Kidney capillary endothelial cell (primary cell): ENCODE results near the gene ZNF784.

Experiments used
- DNase-seq: peaks from one replicate; pipeline ENCODE4 v3.0.0-alpha.2; 2018; ENCODE audit warnings: low spot score

ZNF784 gene

DNA sequence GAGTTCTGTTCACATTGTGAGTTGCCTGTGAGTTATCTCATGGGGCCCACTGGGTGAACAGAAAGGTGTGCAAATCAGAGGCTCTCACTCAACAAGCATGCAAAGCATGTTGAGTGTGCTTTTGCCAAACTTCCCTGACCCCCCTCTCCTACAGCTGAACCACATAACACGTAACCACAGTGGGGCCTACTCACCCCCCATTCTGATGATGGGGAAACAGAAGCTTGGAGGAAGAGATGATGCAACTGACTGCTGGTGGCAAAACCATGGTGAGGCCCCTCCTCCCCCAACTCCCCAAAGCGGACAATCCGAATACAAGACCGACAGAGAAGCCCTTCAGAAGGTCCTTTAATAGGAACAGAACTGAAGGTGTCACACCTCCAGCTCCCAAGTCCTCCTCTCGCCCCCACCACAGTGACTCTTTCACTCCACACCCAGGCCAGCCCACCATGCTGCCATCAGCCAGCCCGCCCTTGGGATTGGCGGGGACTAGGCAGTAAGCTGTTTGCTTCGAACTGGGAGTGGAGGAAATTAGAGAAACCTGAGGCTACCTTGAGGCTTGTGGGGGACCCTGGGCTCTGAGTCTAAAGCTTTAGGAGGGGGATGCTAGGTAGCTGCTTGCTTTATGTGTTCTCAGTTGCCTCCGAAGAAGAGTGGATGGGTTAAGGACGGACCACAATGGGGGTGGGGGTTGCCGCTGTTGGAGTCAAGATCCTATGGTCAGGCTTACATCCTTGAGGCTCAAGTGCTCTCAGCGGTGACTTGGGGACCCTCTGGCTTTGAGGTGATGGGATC, 3.8 kb downstream of the ZNF784 start:
- no peak for DNase-seq

DNA sequence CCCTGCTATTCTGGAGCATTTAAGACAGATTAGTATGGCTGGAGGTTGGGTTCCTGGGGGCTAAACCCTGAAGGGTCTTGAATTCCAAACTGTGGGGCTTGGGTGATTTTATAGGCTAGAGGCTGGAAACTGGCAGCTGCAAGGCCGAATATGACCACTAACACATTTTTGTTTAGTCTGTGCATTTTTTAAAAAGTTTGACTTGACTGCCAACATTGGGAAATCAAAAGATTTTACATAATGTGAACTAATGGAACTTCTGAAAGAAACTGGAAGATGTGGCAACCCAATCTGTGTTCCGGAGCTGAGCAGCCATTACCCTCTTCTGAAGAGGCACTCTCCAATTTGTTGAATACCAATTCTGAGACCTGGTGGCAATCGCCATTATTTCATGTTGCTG, 5.1 kb downstream of the ZNF784 start:
- no peak for DNase-seq

DNA sequence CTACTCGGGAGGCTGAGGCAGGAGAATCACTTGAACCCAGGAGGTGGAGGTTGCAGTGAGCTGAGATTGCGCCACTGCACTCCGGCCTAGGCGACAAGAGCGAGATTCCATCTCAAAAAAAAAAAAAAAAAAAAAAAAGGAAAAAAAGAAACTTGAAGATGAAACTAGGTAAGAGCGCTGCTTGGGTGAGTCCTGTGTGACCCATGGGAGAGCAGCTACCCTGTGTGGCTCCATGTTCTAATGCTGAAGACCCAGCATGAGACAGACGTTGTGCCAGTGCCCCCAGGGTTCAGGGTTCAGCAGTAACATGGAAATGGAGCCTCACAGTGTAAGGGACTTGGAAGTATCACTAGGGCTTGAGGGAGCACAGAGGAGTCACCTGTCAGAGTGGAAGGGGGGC, 5.9 kb downstream of the ZNF784 start:
- no peak for DNase-seq

DNA sequence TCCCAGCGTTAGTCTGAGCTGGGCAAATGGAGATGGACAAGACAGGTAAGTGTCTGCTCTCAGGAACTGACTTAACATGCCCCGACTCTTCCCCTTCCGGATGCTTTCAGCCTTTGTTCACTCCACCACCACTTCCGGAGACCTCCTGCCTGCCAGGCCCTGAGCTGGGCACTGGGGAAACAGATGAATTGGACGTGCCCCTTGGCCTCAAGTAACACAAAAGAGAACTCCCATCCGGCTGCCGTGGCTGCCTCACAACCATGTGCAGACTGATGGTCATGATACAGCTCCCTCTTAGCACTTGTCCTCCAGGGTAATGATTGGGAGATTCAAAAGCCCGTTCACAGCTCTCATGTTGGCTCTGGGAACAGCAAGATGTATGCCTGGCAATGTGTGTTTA, 6.9 kb downstream of the ZNF784 start:
- no peak for DNase-seq

DNA sequence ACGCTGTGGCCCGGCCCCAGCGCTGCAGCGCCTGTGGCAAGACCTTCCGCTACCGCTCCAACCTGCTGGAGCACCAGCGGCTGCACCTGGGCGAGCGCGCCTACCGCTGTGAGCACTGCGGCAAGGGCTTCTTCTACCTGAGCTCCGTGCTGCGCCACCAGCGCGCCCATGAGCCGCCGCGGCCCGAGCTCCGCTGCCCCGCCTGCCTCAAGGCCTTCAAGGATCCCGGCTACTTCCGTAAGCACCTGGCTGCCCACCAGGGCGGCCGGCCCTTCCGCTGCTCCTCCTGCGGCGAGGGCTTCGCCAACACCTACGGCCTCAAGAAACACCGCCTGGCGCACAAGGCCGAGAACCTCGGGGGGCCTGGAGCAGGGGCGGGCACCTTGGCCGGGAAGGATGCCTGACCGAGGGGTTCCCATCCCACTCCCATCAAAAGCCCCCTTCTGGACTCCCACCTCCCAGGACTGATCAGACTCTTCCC, 7.9 kb downstream of the ZNF784 start:
- no peak for DNase-seq

DNA sequence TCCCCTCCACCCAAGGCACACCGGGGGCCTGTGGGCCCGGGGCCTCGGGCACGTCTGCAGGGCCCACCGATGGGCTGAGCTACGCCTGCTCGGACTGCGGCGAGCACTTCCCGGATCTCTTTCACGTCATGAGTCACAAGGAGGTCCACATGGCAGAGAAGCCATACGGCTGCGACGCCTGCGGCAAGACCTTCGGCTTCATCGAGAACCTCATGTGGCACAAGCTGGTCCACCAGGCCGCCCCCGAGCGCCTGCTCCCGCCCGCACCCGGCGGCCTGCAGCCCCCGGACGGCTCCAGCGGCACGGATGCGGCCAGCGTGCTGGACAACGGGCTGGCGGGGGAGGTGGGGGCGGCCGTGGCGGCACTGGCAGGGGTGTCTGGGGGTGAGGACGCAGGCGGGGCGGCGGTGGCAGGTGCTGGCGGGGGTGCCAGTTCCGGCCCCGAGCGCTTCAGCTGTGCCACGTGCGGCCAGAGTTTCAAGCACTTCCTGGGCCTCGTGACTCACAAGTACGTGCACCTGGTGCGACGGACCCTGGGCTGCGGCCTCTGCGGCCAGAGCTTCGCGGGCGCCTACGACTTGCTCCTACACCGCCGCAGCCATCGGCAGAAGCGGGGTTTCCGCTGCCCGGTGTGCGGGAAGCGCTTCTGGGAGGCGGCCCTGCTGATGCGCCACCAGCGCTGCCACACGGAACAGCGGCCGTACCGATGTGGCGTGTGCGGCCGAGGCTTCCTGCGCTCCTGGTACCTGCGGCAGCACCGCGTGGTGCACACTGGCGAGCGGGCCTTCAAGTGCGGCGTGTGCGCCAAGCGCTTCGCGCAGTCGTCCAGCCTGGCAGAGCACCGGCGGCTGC, 8.6 kb downstream of the ZNF784 start:
- DNase-seq = no peak

DNA sequence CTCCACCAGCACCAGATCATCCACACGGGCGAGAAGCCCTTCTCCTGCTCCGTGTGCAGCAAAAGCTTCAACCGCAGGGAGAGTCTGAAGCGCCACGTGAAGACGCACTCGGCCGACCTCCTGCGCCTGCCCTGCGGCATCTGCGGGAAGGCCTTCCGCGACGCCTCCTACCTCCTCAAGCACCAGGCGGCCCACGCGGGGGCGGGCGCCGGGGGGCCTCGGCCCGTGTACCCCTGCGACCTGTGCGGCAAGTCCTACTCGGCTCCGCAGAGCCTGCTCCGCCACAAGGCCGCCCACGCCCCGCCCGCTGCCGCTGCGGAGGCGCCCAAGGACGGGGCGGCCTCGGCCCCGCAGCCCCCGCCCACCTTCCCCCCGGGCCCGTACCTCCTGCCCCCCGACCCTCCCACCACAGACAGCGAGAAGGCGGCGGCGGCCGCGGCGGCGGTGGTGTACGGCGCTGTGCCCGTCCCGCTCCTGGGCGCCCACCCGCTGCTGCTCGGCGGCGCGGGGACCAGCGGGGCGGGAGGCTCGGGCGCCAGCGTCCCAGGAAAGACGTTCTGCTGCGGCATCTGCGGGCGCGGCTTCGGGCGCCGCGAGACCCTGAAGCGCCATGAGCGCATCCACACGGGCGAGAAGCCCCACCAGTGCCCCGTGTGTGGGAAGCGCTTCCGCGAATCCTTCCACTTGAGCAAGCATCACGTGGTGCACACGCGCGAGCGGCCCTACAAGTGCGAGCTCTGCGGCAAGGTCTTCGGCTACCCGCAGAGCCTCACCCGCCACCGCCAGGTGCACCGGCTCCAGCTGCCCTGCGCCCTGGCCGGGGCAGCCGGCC, 9.4 kb downstream of the ZNF784 start:
- DNase-seq = no peak

DNA sequence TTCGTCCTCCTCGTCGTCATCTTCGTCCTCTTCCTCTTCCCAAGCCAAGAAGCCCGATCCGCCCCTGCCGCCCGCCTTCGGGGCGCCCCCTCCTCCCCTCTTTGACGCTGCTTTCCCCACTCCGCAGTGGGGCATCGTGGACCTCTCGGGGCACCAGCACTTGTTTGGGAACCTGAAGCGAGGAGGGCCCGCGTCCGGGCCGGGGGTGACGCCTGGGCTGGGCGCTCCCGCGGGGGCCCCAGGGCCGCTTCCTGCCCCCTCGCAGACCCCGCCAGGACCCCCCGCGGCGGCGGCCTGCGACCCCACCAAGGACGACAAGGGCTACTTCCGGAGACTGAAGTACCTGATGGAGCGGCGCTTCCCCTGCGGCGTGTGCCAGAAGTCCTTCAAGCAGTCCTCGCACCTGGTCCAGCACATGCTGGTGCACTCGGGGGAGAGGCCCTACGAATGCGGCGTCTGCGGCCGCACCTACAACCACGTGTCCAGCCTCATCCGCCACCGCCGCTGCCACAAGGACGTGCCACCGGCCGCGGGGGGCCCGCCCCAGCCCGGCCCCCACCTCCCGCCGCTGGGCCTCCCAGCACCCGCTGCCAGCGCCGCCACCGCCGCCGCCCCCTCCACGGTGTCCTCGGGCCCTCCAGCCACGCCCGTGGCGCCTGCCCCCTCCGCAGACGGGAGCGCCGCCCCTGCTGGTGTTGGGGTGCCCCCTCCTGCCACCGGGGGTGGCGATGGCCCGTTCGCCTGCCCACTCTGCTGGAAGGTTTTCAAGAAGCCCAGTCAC, 10.2 kb downstream of the ZNF784 start:
- no peak for DNase-seq

DNA sequence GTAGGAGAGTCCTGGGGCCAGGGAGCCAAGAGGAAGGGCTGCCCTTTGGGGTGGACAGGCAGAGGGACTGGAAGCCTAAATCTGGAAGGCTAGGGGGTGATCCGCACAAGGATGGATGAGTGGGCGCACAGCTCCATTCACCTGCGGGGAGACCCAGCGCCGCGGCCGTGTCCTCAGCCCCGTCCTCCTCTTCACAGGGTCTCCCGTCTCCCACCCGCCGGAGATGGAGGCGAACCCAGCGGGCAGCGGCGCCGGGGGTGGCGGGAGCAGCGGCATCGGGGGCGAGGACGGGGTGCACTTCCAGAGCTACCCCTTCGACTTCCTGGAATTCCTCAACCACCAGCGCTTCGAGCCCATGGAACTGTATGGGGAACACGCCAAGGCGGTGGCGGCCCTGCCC, 11.0 kb downstream of the ZNF784 start:
- DNase-seq = no peak

DNA sequence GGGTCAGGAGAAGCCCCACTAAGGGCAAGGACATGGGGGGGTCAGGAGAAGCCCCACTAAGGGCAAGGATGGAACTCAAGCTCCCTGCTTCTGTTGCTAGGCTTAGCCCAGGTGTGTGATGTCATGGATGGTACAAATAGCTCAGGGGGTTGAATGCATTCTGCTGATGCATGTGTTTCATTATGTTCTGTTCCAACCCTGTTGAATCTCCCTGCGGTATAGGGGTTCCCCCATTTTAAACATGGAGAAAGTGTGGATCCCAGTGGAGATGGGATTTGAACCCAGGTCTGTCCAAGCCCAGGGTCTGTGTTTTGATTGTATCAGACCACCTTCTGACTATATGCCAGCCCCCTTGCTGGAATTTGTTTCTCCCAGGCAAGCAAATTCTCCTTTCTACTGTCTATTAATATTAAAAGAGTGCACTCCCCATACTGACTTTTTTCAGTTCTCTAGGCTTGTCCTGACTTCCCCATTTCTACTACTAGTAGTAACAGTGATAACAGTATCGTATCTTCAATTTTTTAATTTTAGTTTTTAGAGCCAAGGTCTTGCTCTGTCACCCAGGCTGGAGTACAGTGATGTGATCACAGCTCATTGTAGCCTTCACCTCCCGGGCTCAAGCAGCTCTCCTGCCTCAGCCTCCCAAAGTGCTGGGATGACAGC, 12.3 kb downstream of the ZNF784 start:
- no peak for DNase-seq

DNA sequence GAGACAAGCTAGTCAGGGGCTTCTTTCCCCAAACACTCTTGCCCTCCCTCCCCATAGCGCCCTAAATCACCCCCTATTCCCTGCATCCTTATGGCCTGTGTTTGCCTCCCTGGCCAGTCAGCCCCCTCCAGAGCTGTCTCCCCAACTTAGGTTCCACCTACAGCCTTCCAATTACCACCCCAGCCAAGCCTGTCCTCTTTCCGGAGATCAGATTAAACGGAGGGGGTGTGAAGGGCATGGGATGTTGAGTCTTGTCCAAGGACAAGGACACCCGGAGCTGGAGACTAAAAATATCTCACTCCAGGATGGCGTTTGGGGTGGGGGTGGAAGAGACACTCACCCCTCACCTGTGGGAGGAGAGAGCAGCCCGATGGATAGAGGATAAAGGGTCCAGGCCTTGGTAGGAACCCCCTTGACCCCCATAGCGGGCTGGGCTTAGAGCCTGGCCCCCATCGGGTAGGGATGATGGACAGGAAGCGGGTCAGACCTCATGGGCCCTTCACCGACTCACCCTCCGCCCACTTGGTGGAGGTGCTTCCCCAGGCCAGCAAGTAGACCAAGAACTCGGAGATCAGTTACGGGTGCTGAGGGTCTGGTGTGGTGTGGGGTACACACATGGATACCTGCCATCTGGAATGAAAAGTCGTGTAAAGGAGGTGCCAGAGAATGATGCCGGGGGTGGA, 12.9 kb downstream of the ZNF784 start:
- DNase-seq = no peak

DNA sequence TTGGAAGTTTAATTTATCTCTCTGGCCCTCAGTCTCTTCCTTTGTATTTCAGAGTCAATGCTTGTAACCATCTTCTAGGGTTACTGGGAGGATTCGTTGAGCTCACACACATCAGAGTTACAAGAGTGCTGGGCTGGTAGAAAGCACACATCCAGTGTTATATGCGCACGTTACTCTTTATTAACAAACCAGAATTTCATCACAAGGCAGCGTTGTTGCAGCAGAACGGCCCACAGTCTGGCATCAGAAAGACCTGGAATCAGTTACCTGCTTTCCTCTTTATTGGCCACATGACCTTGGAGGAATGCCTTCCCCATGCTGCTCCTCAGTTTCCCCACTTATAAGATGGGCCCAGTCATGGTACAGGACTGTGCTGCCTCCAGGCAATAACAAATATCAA, 15.0 kb downstream of the ZNF784 start:
- DNase-seq = no peak

DNA sequence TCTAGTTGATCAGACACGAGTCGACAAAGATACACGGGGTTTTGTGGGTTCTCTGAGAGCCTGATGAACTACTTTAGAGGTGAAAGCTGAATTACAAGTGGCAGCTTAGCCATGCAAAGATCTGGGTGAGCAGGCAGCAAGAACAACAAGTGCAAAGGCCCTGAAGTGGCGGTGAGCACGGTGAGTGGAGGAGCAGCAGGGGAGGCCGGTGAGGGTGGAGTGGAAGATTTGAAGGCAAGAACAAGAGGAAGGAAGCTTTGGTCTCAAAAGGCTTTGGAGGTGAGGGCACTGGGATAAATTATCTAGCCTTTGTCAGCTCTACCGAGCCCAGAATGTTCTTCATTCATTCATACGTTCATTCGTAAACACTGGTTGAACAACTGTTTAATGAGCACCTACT, 17.5 kb downstream of the ZNF784 start:
- DNase-seq = no peak

DNA sequence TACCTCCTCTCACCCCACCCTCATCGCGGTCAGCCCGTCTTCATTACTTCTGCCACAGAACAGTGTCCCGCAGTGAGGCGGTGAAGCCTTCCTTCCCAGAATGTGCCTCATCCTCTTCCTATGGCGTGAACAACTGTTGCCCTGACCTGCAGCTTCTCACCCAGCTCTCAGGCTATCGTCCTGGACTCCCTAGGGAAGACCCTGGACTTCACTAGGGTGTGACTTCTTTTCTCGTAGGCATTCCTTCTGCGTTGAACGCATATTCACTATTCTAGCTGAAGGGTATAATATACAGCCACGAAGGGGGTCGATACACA, 17.9 kb downstream of the ZNF784 start:
- no peak for DNase-seq

DNA sequence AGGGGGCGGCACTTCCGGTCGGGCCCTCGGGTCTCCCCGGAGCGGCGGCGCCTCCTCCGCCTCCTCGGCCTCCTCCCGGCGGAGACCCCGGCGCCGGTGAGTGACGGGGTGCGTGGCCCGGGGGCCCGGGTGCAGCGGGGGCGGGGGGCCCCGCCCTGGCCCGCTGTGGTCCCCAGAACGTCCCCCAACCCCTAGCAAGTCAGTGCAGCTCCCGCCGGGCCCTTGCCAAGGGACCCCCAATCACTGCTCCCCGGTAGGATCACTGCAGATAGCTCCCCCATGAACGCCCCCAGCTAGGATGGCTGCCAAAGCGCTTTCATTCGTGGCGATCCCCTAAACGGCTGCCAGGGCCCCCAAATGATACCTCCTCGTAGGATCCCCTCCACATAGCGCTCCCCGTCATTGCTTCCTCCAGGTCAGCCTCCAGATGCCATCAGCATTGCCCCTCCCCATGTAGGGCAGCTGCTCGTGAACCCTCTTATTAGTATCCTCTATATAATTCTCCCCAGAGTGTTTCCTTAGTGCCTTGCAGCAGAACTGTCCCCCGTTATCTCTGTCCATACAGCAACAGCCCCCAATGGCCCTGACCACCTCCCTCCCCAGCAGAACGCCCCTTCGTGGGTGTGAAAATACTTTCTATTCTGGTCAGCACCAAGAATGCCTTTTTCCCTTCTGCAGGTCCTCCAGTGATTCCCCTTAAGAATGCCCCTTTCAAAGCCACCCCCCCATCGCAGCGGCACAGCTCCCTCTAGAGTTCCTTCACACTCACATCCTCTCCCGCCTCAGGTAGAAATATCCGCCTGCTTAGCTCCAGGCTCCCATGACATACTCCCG, 18.5 kb downstream of the ZNF784 start, which contains the start of gene ZNF865:
ZNF865 (plus strand) TSS at position 11 of the 834 bp plus-strand sequence. CDS start 7,972 bp downstream, outside the sequence.
- DNase-seq = peak; percentile 78

DNA sequence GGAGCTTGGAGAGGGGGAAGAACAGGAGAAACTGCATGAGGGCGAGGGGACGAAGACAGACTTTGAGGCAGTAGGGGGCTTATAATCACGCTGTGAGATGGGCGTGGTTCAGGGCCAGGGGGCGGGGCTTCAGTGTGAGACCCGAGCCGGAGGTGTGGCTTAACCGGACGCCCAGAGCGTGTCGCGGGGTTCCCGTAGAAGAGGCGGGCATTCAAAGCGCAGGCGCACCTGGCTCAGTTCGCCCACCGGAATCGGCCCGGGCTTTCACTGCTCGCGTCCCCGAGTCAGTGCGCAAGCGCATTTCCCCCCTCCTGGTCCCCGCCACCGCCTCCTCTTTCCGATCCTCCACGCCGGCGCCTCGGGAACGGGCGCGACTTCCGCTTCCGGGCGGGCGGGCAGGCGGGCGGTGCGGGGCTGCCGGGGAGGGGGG, 19.1 kb downstream of the ZNF784 start:
- peak; percentile 95 for DNase-seq

DNA sequence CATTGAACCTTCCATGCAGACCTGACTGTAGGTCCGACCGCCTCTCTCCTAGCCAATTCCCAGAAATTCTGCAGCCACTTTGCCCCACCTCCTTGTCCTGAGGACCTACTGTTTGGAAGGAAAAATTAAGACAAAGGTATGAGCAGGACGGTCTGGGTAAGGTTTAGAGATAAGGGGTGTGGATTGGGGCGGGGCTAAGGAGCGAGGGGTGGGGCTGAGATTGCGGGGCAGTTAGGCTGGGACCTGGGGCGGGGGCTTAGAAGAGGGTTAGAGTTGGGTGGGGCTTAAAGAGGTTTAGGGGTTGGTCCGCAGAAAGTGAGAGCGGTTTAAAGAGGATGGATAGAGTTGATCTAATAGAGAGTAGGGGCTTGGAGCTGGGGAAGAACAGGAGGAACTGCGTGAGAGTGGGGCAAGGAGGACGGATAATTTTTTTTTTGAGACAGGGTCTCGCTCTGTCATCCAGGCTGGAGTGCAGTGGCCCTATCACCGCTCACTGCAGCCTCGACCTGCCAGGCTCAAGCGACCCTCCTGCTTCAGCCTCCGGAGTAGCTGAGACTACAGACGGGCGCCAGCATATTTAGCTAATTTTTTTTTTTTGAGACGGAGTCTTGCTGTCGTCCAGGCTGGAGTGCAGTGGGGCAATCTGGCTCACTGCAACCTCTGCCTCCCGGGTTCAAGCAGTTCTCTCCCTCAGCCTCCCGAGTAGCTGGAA, 20.6 kb downstream of the ZNF784 start:
- no peak for DNase-seq

DNA sequence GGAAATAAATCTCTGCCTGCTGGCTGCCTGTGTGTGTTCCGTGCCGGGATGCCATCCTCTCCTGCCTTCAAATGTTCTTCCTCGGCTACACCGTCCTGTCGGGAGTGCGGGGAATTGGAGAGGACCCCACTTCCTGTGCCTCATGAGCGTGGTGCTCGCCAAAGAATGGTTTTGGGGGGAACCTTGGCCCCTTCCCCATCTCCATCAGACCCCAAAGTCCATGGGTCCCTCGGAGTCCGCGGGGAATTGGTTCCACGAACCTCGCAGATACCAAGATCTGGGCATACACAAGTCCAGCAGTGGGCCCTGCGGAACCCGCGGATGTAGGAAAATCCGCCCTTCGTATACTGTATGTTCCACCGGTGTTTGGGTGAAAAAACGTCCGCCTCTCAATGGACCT, 21.3 kb downstream of the ZNF784 start:
- no peak for DNase-seq
